ENCODE data around the gene SHISA8. TPM values are rescaled to one million over a fixed set of nuclear protein-coding genes. Genes with fewer than 3 reads are reported as not detected.

SHISA8 gene
- total RNA-seq, 2 donors from 2014 or later, result not detected

DNA sequence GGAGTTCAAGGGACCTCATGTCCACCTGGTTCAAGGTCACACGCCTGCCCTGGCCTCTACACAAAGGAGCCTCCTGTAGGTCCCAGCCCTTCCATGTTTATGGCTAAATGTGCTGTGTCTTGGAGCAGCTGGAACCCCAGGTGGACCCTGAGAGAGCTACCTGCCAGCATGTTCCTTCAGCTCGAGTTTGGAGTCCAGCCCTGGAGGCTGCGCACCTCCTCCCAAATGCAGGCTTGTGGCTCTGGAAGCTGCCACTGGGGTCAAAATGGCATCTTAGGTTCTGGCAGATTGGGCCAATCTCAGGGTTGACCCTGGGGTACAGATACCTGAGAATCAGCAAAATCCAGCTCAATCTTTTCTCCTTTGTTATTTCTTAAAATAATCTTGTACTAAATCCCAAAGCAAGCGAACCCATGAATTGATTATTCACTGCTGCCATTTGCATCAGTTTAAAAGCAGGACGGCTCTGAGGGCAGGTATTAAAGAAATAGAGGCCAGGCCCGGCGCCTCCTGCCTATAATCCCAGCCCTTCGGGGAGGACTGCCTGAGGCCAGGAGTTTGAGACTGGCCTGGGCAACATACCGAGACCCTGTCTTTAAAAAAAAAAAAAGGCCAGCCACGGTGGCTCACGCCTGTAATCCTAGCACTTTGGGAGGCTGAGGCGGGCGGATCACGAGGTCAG lies 8.9 kb upstream of the SHISA8 start:
- no peak for TF ChIP-seq POLR2A (IDR thresholded peaks at IDR 0.05)
- TF ChIP-seq, protein P1, sequence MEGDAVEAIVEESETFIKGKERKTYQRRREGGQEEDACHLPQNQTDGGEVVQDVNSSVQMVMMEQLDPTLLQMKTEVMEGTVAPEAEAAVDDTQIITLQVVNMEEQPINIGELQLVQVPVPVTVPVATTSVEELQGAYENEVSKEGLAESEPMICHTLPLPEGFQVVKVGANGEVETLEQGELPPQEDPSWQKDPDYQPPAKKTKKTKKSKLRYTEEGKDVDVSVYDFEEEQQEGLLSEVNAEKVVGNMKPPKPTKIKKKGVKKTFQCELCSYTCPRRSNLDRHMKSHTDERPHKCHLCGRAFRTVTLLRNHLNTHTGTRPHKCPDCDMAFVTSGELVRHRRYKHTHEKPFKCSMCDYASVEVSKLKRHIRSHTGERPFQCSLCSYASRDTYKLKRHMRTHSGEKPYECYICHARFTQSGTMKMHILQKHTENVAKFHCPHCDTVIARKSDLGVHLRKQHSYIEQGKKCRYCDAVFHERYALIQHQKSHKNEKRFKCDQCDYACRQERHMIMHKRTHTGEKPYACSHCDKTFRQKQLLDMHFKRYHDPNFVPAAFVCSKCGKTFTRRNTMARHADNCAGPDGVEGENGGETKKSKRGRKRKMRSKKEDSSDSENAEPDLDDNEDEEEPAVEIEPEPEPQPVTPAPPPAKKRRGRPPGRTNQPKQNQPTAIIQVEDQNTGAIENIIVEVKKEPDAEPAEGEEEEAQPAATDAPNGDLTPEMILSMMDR (IDR thresholded peaks at IDR 0.05), result no peak
- H3K27ac ChIP-seq, result no peak overlapping the region
- no peak overlapping the region for H3K4me3 ChIP-seq
- H3K9me3 ChIP-seq, result no peaks in the 10 kb centered on the region
- DNase-seq, result no peak
- 84 to 92% methylated on average over 13 to 14 of the region's 14 CpGs for WGBS, 2 donors
- H3K27me3 ChIP-seq, result peaks cover 0 to 3% of the 10 kb centered on the region in 2 donors
- intact Hi-C loops (cut with DNase I), result no loop called here
- H3K4me1 ChIP-seq, result peaks cover 27% of the 10 kb centered on the region
- no peak for ATAC-seq
- no peaks in the 10 kb centered on the region for H3K36me3 ChIP-seq (replicated peaks in 1 of 2; ENCODE audit: insufficient read depth in 1 of 2, low read depth in 2 of 2)

DNA sequence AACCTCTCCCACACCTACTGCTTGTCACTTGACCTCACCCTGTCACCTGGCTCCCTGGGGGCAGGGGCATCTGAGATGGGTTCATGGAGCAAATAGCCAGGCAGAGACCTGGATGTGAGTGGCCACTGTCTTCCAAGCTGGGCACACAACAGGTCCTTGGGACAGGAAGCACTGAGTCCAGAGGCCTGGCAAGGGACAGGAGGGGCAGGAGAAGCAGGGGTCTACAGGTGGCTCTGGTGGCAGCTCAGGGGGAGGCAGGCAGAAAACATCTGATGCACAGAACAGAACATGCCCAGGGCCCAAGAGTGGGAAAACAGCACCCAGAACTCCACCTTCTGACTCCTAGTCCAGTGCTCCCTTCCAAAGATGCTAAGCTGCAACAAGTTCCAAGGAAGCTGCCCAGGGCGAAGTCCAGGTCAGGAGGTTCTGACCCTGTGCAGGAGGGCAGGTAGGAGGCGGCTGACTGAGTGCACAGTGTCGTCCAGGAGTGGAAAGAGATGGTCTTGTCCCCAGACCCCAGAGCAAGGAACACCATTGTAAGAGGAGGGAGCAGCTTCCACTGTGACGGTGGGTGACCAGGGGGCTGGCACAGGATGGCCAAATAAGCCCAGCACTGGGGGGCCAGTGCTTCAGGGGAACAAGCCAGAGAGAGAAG lies 8.2 kb upstream of the SHISA8 start:
- Histone ChIP-seq H3K9me3 (no peaks in the 10 kb centered on the region), H3K4me3 (no peak overlapping the region), H3K36me3 (replicated peaks in 1 of 2; ENCODE audit: insufficient read depth in 1 of 2, low read depth in 2 of 2) (no peaks in the 10 kb centered on the region), H3K27me3 (peaks cover 0 to 3% of the 10 kb centered on the region in 2 donors), H3K27ac (no peak overlapping the region), H3K4me1 (peaks cover 27% of the 10 kb centered on the region)
- TF ChIP-seq POLR2A (IDR thresholded peaks at IDR 0.05), result no peak
- TF ChIP-seq, protein P1 (IDR thresholded peaks at IDR 0.05), result no peak
- DNase-seq (no peak), ATAC-seq (no peak)
- intact Hi-C loops (cut with DNase I), result no loop called here
- WGBS, 2 donors, result 85% methylated on average over 4 of the region's 4 CpGs

DNA sequence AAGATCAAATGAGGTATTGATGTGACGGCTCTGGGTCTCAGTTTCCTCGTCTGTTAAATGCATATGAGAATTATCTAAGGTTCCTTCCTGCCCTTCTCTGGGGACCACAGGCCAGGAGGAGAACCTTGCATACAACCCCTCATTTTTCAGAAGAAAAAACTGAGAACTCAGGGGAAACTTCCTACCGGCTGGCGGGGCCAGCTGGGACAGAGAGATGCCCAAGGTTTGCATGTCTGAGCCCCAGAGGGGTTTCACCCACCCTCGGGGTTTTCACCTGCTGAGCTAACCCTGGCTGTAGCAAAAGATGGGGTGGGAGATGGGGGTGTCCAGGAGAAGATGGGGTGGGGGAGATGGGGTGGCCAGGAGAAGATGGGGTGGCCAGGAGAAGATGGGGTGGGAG lies 7.5 kb upstream of the SHISA8 start:
- ATAC-seq (no peak), DNase-seq (no peak)
- Histone ChIP-seq H3K36me3 (replicated peaks in 1 of 2; ENCODE audit: insufficient read depth in 1 of 2, low read depth in 2 of 2) (no peaks in the 10 kb centered on the region), H3K27me3 (peaks cover 0 to 3% of the 10 kb centered on the region in 2 donors), H3K4me3 (no peak overlapping the region), H3K9me3 (no peaks in the 10 kb centered on the region), H3K27ac (no peak overlapping the region), H3K4me1 (peaks cover 27% of the 10 kb centered on the region)
- TF ChIP-seq, protein P1 (IDR thresholded peaks at IDR 0.05), result no peak
- no peak for TF ChIP-seq POLR2A (IDR thresholded peaks at IDR 0.05)
- 82 to 89% methylated on average over 5 of the region's 5 CpGs for WGBS, 2 donors
- intact Hi-C loops (cut with DNase I), result no loop called here

DNA sequence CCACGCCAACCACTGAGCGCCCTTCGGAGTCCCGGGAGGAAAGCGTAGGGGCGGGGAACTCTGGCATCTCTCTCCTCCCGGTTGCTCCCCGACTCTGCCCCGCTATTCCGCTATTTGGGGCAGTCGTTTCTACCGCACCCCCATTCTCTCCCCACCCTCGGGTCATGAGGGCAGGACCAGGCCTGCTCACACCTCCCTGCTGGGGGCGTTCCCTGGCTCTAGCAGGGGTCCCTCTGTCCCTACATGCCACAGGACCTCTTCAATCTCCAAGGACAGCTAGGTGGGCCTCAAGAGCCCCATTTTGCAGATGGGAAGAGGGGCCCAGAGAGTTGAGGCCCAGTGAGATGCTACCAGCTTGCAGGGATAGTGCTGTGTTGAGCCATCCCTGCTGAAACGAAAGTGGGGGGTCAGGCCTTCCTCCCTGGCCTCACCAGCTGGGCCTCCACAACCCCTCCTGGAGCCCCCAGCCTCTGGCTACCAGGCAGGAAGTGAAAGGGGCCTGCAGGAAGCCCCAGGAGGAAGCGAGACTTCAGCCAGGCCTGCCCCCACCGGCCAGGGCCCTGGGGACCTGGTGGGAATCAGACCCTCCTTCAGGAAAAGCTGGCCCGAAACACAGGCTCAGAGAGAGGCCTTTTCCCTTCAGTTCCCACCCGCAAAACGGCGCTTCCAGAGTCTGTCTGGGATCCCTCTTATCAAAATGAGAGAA lies 5.5 kb upstream of the SHISA8 start:
- no peak for DNase-seq
- peaks cover 0 to 7% of the 10 kb centered on the region in 2 donors for H3K27me3 ChIP-seq
- ATAC-seq, result no peak

More for the DNA sequence above, 5.5 kb upstream of the SHISA8 start:
- Histone ChIP-seq H3K4me3 (no peak overlapping the region), H3K9me3 (no peaks in the 10 kb centered on the region), H3K27ac (no peak overlapping the region), H3K36me3 (replicated peaks in 1 of 2; ENCODE audit: insufficient read depth in 1 of 2, low read depth in 2 of 2) (no peaks in the 10 kb centered on the region), H3K4me1 (peaks cover 14% of the 10 kb centered on the region)
- TF ChIP-seq POLR2A (IDR thresholded peaks at IDR 0.05), result no peak
- TF ChIP-seq, protein P1 (IDR thresholded peaks at IDR 0.05), result no peak
- intact Hi-C loops (cut with DNase I), result no loop called here
- WGBS, 2 donors, result 55 to 66% methylated on average over 13 to 21 of the region's 21 CpGs
